HepG2 (cell line): ENCODE results near the gene CEACAM21. TPM values are rescaled to one million over a fixed set of nuclear protein-coding genes. Genes with fewer than 3 reads are reported as not detected.

Experiments
- BHLHE40 ChIP-seq: IDR thresholded peaks from 2 replicates; pipeline ENCODE4 v1.6.1; 2011; ENCODE audit warnings: low read length, improper control_type of control experiment
- DNMT3B ChIP-seq: conservative IDR thresholded peaks from 2 replicates; pipeline ENCODE4 v1.6.1; 2016; ENCODE audit warnings: missing biosample characterization, control low read depth
- GATAD2A ChIP-seq: IDR thresholded peaks from 2 replicates; pipeline ENCODE4 v1.6.1; 2016
- IKZF1 ChIP-seq: fragments of 450-650 bp; IDR thresholded peaks from 2 replicates; pipeline ENCODE4 v1.7.1; 2016
- KLF11 ChIP-seq: IDR thresholded peaks from 2 replicates; pipeline ENCODE4 v1.6.1; 2016; ENCODE audit warnings: missing compliant biosample characterization
- NBN ChIP-seq: fragments of 450-650 bp; conservative IDR thresholded peaks from 2 replicates; pipeline ENCODE4 v1.6.1; 2017
- POGZ ChIP-seq: sonication (generic); formaldehyde crosslinking; IDR thresholded peaks from 2 replicates; pipeline ENCODE4 v1.4.0; 2020; ENCODE audit warnings: mild to moderate bottlenecking, missing genetic modification reagents
- SRSF9 ChIP-seq: fragments of 200-400 bp; formaldehyde crosslinking; IDR thresholded peaks from 2 replicates; pipeline ENCODE4 v1.6.1; 2018; ENCODE audit warnings: borderline replicate concordance, mild to moderate bottlenecking, low read depth, low read length; ENCODE audit not compliant: insufficient read depth, poor library complexity, severe bottlenecking
- ZFX ChIP-seq: sonication (generic); formaldehyde crosslinking; IDR thresholded peaks from 2 replicates; pipeline ENCODE4 v1.4.0; 2020; ENCODE audit warnings: mild to moderate bottlenecking, low read depth, missing genetic modification reagents, moderate library complexity
- ZNF138 ChIP-seq: sonication (generic); formaldehyde crosslinking; IDR thresholded peaks from 2 replicates; pipeline ENCODE4 v1.5.0; 2020; ENCODE audit warnings: mild to moderate bottlenecking, low read depth, missing genetic modification reagents
- ZNF451 ChIP-seq: sonication (generic); formaldehyde crosslinking; IDR thresholded peaks from 2 replicates; pipeline ENCODE4 v1.5.0; 2020; ENCODE audit warnings: mild to moderate bottlenecking, missing genetic modification reagents
- ZNF724P ChIP-seq: sonication (generic); formaldehyde crosslinking; IDR thresholded peaks from 2 replicates; pipeline ENCODE4 v1.8.0; 2022; ENCODE audit warnings: missing genetic modification reagents, borderline replicate concordance
- ZNF746 ChIP-seq: sonication (generic); formaldehyde crosslinking; IDR thresholded peaks from 2 replicates; pipeline ENCODE4 v1.8.0; 2022; ENCODE audit warnings: mild to moderate bottlenecking, missing genetic modification reagents
- polyA plus RNA-seq, 8 experiments: library from polyadenylated mRNA; depleted of rRNA in 3 of 8; stranded (reverse) in 7 of 8; unstranded in 1 of 8; fragments of >200 nt; fragmentation: Illumina TruSeq in 4 of 8; extraction: Trizol in 4 of 8; gene quantifications; 2 replicates each; pipeline versions ENCODE4 v1.2.1 to v1.2.3, GENCODE V29; 2011 to 2016; ENCODE audit warnings: low read depth in 4 of 8, missing spikeins in 1 of 8, mixed read lengths in 1 of 8; ENCODE audit not compliant: insufficient read depth in 1 of 8
- total RNA-seq, 5 experiments: library from RNA; depleted of rRNA; stranded (reverse); fragments of >200 nt; fragmentation: Illumina TruSeq; extraction: Trizol; gene quantifications; 2 replicates each; pipeline ENCODE4 v1.2.3, GENCODE V29; 2016; ENCODE audit warnings: low read depth in 1 of 5
- TF ChIP-seq, protein P1 (sequence below): sonication (generic); formaldehyde crosslinking; IDR thresholded peaks from 2 replicates; pipeline ENCODE4 v1.5.0; 2020; ENCODE audit warnings: missing genetic modification reagents
- TF ChIP-seq, protein P2 (sequence below): sonication (generic); formaldehyde crosslinking; IDR thresholded peaks from 2 replicates; pipeline ENCODE4 v1.4.0; 2020; ENCODE audit warnings: low read depth, missing genetic modification reagents
- TF ChIP-seq, protein P3 (sequence below): IDR thresholded peaks from 2 replicates; pipeline ENCODE4 v1.6.1; 2012; ENCODE audit warnings: low read depth, low read length, improper control_type of control experiment
- TF ChIP-seq, protein P4 (sequence below), 2 experiments: sonication (generic) in 1 of 2; formaldehyde crosslinking in 1 of 2; IDR thresholded peaks; 2 replicates each; pipeline versions ENCODE4 v1.4.0 to v1.6.1; 2018 to 2020; ENCODE audit warnings: missing genetic modification reagents in 2 of 2, borderline replicate concordance in 1 of 2, low read depth in 1 of 2, mild to moderate bottlenecking in 1 of 2, missing biosample characterization in 1 of 2
- TF ChIP-seq, protein P5 (sequence below): sonication (generic); formaldehyde crosslinking; IDR thresholded peaks from 2 replicates; pipeline ENCODE4 v1.4.0; 2020; ENCODE audit warnings: low read depth, mild to moderate bottlenecking, missing genetic modification reagents
- TF ChIP-seq, protein P6 (sequence below): sonication (generic); formaldehyde crosslinking; IDR thresholded peaks from 2 replicates; pipeline ENCODE4 v1.4.0; 2020; ENCODE audit warnings: missing genetic modification reagents

CEACAM21 gene
- total and polyA plus RNA-seq, 2 of the 13 experiments (the other 11 are each of a cell fraction or from before 2014, with no cell fraction given) = 0.05 TPM; not detected in 1

DNA sequence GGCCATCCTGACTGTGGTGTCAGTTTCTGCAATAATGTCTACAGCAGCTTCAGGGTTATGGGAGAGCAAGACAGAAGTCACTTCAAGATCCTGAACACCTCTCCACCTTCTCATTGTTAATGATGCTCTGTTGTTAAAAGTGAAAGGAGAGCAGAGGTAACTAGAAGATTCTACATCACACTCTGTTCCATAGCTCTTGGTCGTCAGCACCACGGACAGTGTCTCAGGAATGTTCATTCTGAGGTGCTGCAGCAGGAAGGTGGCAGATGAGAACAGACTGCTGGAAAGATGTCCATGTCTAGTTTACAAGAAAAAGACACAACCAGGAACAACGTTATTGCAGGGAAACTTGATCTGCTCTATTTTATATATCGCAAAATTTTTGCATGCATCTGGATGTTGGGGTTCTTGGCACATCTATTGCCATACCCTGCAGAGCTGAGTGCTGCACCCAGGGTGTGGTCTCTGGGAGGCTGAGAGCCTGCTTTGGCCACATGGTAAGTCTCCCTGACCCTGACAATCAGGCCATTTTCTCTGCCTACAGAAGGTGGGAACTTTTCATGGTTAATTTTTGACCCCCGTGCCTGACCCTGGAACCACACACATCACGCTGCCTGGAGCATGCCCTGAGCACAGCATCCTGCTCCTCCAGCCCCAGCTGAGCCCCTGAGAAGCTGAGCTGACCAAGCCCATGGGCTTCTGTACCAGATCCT, 12.7 kb downstream of the CEACAM21 start (continued):
- TF ChIP-seq, protein P1, sequence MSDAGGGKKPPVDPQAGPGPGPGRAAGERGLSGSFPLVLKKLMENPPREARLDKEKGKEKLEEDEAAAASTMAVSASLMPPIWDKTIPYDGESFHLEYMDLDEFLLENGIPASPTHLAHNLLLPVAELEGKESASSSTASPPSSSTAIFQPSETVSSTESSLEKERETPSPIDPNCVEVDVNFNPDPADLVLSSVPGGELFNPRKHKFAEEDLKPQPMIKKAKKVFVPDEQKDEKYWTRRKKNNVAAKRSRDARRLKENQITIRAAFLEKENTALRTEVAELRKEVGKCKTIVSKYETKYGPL (CRISPR knock-in tag) = no peak; the same call in 1 of the 2 replicates
- TF ChIP-seq NBN (no peak), IKZF1 (no peak), POGZ (no peak), GATAD2A (CRISPR knock-in tag) (no peak), BHLHE40 (no peak), ZNF724P (CRISPR knock-in tag) (no peak), ZNF746 (CRISPR knock-in tag) (no peak), SRSF9 (no peak), ZFX (CRISPR knock-in tag) (no peak), DNMT3B (0 out of 2 replicates have a peak, but pooled peaks have one; percentile 54), ZNF451 (CRISPR knock-in tag) (no peak), KLF11 (CRISPR knock-in tag) (peak; percentile 83; the same call in 1 of the 2 replicates), ZNF138 (CRISPR knock-in tag) (no peak)
- TF ChIP-seq, protein P2, sequence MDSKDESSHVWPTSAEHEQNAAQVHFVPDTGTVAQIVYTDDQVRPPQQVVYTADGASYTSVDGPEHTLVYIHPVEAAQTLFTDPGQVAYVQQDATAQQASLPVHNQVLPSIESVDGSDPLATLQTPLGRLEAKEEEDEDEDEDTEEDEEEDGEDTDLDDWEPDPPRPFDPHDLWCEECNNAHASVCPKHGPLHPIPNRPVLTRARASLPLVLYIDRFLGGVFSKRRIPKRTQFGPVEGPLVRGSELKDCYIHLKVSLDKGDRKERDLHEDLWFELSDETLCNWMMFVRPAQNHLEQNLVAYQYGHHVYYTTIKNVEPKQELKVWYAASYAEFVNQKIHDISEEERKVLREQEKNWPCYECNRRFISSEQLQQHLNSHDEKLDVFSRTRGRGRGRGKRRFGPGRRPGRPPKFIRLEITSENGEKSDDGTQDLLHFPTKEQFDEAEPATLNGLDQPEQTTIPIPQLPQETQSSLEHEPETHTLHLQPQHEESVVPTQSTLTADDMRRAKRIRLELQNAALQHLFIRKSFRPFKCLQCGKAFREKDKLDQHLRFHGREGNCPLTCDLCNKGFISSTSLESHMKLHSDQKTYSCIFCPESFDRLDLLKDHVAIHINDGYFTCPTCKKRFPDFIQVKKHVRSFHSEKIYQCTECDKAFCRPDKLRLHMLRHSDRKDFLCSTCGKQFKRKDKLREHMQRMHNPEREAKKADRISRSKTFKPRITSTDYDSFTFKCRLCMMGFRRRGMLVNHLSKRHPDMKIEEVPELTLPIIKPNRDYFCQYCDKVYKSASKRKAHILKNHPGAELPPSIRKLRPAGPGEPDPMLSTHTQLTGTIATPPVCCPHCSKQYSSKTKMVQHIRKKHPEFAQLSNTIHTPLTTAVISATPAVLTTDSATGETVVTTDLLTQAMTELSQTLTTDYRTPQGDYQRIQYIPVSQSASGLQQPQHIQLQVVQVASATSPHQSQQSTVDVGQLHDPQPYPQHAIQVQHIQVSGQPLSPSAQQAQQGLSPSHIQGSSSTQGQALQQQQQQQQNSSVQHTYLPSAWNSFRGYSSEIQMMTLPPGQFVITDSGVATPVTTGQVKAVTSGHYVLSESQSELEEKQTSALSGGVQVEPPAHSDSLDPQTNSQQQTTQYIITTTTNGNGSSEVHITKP (CRISPR knock-in tag) = no peak
- TF ChIP-seq, protein P3, sequence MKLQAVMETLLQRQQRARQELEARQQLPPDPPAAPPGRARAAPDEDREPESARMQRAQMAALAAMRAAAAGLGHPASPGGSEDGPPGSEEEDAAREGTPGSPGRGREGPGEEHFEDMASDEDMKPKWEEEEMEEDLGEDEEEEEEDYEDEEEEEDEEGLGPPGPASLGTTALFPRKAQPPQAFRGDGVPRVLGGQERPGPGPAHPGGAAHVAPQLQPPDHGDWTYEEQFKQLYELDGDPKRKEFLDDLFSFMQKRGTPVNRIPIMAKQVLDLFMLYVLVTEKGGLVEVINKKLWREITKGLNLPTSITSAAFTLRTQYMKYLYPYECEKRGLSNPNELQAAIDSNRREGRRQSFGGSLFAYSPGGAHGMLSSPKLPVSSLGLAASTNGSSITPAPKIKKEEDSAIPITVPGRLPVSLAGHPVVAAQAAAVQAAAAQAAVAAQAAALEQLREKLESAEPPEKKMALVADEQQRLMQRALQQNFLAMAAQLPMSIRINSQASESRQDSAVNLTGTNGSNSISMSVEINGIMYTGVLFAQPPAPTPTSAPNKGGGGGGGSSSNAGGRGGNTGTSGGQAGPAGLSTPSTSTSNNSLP = no peak
- TF ChIP-seq, protein P4, sequence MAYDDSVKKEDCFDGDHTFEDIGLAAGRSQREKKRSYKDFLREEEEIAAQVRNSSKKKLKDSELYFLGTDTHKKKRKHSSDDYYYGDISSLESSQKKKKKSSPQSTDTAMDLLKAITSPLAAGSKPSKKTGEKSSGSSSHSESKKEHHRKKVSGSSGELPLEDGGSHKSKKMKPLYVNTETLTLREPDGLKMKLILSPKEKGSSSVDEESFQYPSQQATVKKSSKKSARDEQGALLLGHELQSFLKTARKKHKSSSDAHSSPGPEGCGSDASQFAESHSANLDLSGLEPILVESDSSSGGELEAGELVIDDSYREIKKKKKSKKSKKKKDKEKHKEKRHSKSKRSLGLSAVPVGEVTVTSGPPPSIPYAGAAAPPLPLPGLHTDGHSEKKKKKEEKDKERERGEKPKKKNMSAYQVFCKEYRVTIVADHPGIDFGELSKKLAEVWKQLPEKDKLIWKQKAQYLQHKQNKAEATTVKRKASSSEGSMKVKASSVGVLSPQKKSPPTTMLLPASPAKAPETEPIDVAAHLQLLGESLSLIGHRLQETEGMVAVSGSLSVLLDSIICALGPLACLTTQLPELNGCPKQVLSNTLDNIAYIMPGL (CRISPR knock-in tag; IDR thresholded peaks at IDR 0.05; ENCODE audit: borderline replicate concordance in 1 of 2, low read depth in 1 of 2) = no peak
- TF ChIP-seq, protein P5, sequence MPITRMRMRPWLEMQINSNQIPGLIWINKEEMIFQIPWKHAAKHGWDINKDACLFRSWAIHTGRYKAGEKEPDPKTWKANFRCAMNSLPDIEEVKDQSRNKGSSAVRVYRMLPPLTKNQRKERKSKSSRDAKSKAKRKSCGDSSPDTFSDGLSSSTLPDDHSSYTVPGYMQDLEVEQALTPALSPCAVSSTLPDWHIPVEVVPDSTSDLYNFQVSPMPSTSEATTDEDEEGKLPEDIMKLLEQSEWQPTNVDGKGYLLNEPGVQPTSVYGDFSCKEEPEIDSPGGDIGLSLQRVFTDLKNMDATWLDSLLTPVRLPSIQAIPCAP (CRISPR knock-in tag) = no peak
- TF ChIP-seq, protein P6, sequence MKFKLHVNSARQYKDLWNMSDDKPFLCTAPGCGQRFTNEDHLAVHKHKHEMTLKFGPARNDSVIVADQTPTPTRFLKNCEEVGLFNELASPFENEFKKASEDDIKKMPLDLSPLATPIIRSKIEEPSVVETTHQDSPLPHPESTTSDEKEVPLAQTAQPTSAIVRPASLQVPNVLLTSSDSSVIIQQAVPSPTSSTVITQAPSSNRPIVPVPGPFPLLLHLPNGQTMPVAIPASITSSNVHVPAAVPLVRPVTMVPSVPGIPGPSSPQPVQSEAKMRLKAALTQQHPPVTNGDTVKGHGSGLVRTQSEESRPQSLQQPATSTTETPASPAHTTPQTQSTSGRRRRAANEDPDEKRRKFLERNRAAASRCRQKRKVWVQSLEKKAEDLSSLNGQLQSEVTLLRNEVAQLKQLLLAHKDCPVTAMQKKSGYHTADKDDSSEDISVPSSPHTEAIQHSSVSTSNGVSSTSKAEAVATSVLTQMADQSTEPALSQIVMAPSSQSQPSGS (CRISPR knock-in tag) = 0 out of 2 replicates have a peak, but pooled peaks have one; percentile 27
